HCT116 (cell line): ENCODE results near the gene C1S. TPM values are rescaled to one million over a fixed set of nuclear protein-coding genes. Genes with fewer than 3 reads are reported as not detected.

Experiments used
- ATAC-seq: fragments of 200-7000 bp; cut with Tn5 transposase; 2 replicates; pipeline ENCODE4 v1.9.1; 2020; ENCODE audit warnings: mild to moderate bottlenecking, moderate library complexity
- BruUV-seq: library from RNA; stranded (reverse); fragments of 400-500 nt; replicated peaks from 2 replicates; lab custom pipeline; 2021; lab: Mats Ljungman, UMichigan
- CTCF ChIA-PET: fragments of 300-600 bp; sonication (Branson Sonifier 250); formaldehyde crosslinking; loops from one replicate; lab custom pipeline; 2021; ENCODE audit warnings: antibody characterized with exemption; lab: Charles Lee
- POLR2A ChIA-PET: fragments of 300-600, 350-600 bp; sonication (Branson Sonifier 250); formaldehyde crosslinking; loops from one replicate; lab custom pipeline; 2021; ENCODE audit warnings: antibody characterized with exemption; lab: Charles Lee
- RAD21 ChIA-PET, 2 experiments: fragments of 300-600 bp; sonication (Branson Sonifier 250); formaldehyde crosslinking; loops; one replicate each; lab custom pipeline; 2023; ENCODE audit warnings: low total read pairs in 2 of 2; ENCODE audit not compliant: uncharacterized antibody in 2 of 2, unreplicated experiment in 2 of 2, low non-redundant PET in 1 of 2; lab: Charles Lee
- DNase-seq: peaks from one replicate; pipeline ENCODE4 v3.0.0-alpha.2; 2010; ENCODE audit warnings: low read depth, low spot score
- H2AFZ ChIP-seq: fragments of 200-600 bp; shearing (Covaris generic), sonication (generic); 2 replicates; pipeline ENCODE4 v1.6.1; 2017; ENCODE audit warnings: low read depth, mixed run types, mixed read lengths, antibody characterized with exemption, low read length; ENCODE audit not compliant: poor library complexity, severe bottlenecking
- H3K27ac ChIP-seq: 2 replicates; pipeline ENCODE4 v1.5.1; 2012; ENCODE audit warnings: low read depth, low read length
- H3K27me3 ChIP-seq: fragments of 200-600 bp; sonication (generic); 2 replicates; pipeline ENCODE4 v1.6.1; 2016; ENCODE audit warnings: mixed run types, low read length, mixed read lengths; ENCODE audit not compliant: insufficient read depth
- H3K36me3 ChIP-seq, 2 experiments: fragments of 200-500 bp in 1 of 2; fragments of 200-600 bp in 1 of 2; sonication (Bioruptor generic) in 1 of 2; sonication (generic) in 1 of 2; 2 replicates each; pipeline versions ENCODE4 v1.5.1 to v1.6.1; 2014 to 2016; ENCODE audit warnings: low read length in 2 of 2, inconsistent platforms in 1 of 2, mixed read lengths in 1 of 2, mixed run types in 1 of 2; ENCODE audit not compliant: insufficient read depth in 2 of 2, control insufficient read depth in 1 of 2
- H3K4me1 ChIP-seq, 2 experiments: fragments of 200-600 bp in 1 of 2; sonication (generic) in 1 of 2; 2 replicates each; pipeline versions ENCODE4 v1.5.1 to v1.6.1; 2012 to 2017; ENCODE audit warnings: low read length in 2 of 2, inconsistent platforms in 1 of 2, mild to moderate bottlenecking in 1 of 2, mixed read lengths in 1 of 2, mixed run types in 1 of 2, moderate library complexity in 1 of 2; ENCODE audit not compliant: insufficient read depth in 2 of 2, control insufficient read depth in 1 of 2
- H3K4me2 ChIP-seq: fragments of 200-600 bp; sonication (generic); 2 replicates; pipeline ENCODE4 v1.6.1; 2017; ENCODE audit warnings: mixed run types, low read length, mixed read lengths
- H3K4me3 ChIP-seq, 2 experiments: fragments of 200-600 bp in 1 of 2; sonication (generic) in 1 of 2; replicated peaks in 1 of 2; 2 replicates each; pipeline ENCODE4 v1.5.1; 2011 to 2016; ENCODE audit warnings: low read length in 2 of 2, control low read depth in 1 of 2, low read depth in 1 of 2, mild to moderate bottlenecking in 1 of 2, mixed read lengths in 1 of 2, mixed run types in 1 of 2
- H3K79me2 ChIP-seq: fragments of 200-600 bp; sonication (generic); 2 replicates; pipeline ENCODE4 v1.6.1; 2017; ENCODE audit warnings: mild to moderate bottlenecking, mixed run types, low read length, moderate library complexity, mixed read lengths; ENCODE audit not compliant: insufficient read depth
- H3K9ac ChIP-seq: fragments of 200-600 bp; sonication (generic); 2 replicates; pipeline ENCODE4 v1.6.1; 2016; ENCODE audit warnings: low read length, mixed read lengths
- H3K9me2 ChIP-seq: fragments of 200-600 bp; sonication (generic), shearing (Covaris generic); 2 replicates; pipeline ENCODE4 v1.6.1; 2017; ENCODE audit warnings: mixed run types, mild to moderate bottlenecking, moderate library complexity; ENCODE audit not compliant: insufficient read depth
- H3K9me3 ChIP-seq, 2 experiments: fragments of 200-500 bp in 1 of 2; fragments of 200-600 bp in 1 of 2; sonication (Bioruptor generic) in 1 of 2; sonication (generic) in 1 of 2; 2 replicates each; pipeline ENCODE4 v1.6.1; 2014 to 2017; ENCODE audit warnings: low read length in 2 of 2, mixed read lengths in 2 of 2, inconsistent platforms in 1 of 2, low read depth in 1 of 2, mild to moderate bottlenecking in 1 of 2, mixed run types in 1 of 2, moderate library complexity in 1 of 2; ENCODE audit not compliant: control insufficient read depth in 1 of 2, insufficient read depth in 1 of 2
- H4K20me1 ChIP-seq: fragments of 200-600 bp; sonication (generic), shearing (Covaris generic); 2 replicates; pipeline ENCODE4 v1.6.1; 2017; ENCODE audit warnings: mixed run types, mild to moderate bottlenecking, moderate library complexity; ENCODE audit not compliant: insufficient read depth
- CEBPB ChIP-seq: IDR thresholded peaks from 2 replicates; pipeline ENCODE4 v1.6.1; 2012; ENCODE audit warnings: low read depth
- CTCF ChIP-seq, 3 experiments: fragments of 200-600 bp in 1 of 3; sonication (generic) in 1 of 3; IDR thresholded peaks in 2 of 3; conservative IDR thresholded peaks in 1 of 3; 2 replicates each; pipeline ENCODE4 v1.5.1; 2012 to 2017; ENCODE audit warnings: low read depth in 2 of 3, low read length in 2 of 3, antibody characterized with exemption in 1 of 3, borderline replicate concordance in 1 of 3, control low read depth in 1 of 3, mild to moderate bottlenecking in 1 of 3, mixed read lengths in 1 of 3, mixed run types in 1 of 3, moderate library complexity in 1 of 3; ENCODE audit not compliant: insufficient read depth in 1 of 3
- ELF1 ChIP-seq: IDR thresholded peaks from 2 replicates; pipeline ENCODE4 v1.6.1; 2012; ENCODE audit warnings: low read depth, borderline replicate concordance
- EZH2 ChIP-seq: fragments of 200-600 bp; sonication (generic); IDR thresholded peaks from 2 replicates; pipeline ENCODE4 v1.6.1; 2017; ENCODE audit warnings: antibody characterized with exemption, mixed run types
- JUND ChIP-seq: IDR thresholded peaks from 2 replicates; pipeline ENCODE4 v1.6.1; 2012
- POLR2A ChIP-seq: IDR thresholded peaks from 2 replicates; pipeline ENCODE4 v1.7.0; 2011; ENCODE audit warnings: borderline replicate concordance; ENCODE audit not compliant: insufficient read depth, insufficient read length; ENCODE audit errors: extremely low read depth
- RAD21 ChIP-seq: IDR thresholded peaks from 2 replicates; pipeline ENCODE4 v1.6.1; 2012; ENCODE audit warnings: low read depth, mild to moderate bottlenecking
- ZNF274 ChIP-seq: fragments of 200-500 bp; sonication (Bioruptor generic); IDR thresholded peaks from 2 replicates; pipeline ENCODE4 v1.6.1; 2014; ENCODE audit warnings: mild to moderate bottlenecking, low read depth, low read length, inconsistent platforms
- intact Hi-C: fragments of 100-400 bp; cut with micrococcal nuclease; formaldehyde crosslinking; loops from 2 replicates; pipeline ENCODE4 v1.10.0; 2022
- total RNA-seq: library from RNA; stranded (reverse); gene quantifications from one replicate; pipeline ENCODE4 v1.2.1, GENCODE V29; 2021; ENCODE audit not compliant: unreplicated experiment

C1S gene
- total RNA-seq, 1 experiment from 2014 or later: 2.4 TPM

- H2AFZ ChIP-seq: no peak within 1 kb of the TSS
- CTCF ChIA-PET: interaction anchor here (0.7 to 1.1 kb wide), 2 partner anchors 15 to 148 kb away, joined by 3 to 4 read pairs; no protein-coding TSS in a partner anchor
- H3K27ac ChIP-seq: peak within 1 kb of the TSS; percentile 13; the same call in 1 of the 2 replicates
- H3K4me1 ChIP-seq: peaks cover 0 to 6% of the 10 kb centered on the region in 2 experiments; a peak in 1 of 4 replicates
- no peaks in the 10 kb centered on the region for H3K9me2 ChIP-seq
- RAD21 ChIA-PET: no interaction called here
- H3K4me2 ChIP-seq: peak within 1 kb of the TSS; percentile 54
- POLR2A ChIA-PET: interaction anchor here (0.8 kb wide), 1 partner anchor 16 kb away, joined by 3 read pairs; no protein-coding TSS in a partner anchor
- intact Hi-C loops: loop anchor here (1.0 to 5.0 kb wide), 3 partner anchors 120 to 168 kb away; partner anchors contain the start of genes C12orf57, EMG1 and PHB2
- peak; percentile 85 for ATAC-seq
- no peak within 1 kb of the TSS for H3K4me3 ChIP-seq
- H3K79me2 ChIP-seq: no peaks in the 10 kb centered on the region
- no peaks in the 10 kb centered on the region for H3K9me3 ChIP-seq
- no peak within 1 kb of the TSS for H3K9ac ChIP-seq
- H4K20me1 ChIP-seq: no peaks in the 10 kb centered on the region
- TF ChIP-seq POLR2A (no peak), CTCF (IDR thresholded peaks at IDR 0.05 in 2 of 3, conservative IDR thresholded peaks at IDR 0.05 in 1 of 3; ENCODE audit: borderline replicate concordance in 1 of 3, insufficient read depth in 1 of 3, low read depth in 2 of 3, low read length in 2 of 3) (peak; percentile 84 to 89 (median 87)), RAD21 (peak; percentile 84), JUND (no peak), ELF1 (no peak), EZH2 (no peak), ZNF274 (no peak), CEBPB (no peak)
- TF ChIP-seq, all 23 proteins: peak for 2
- BruUV-seq: no TSS peak
- Histone ChIP-seq H3K36me3 (no peaks in the 10 kb centered on the region), H3K27me3 (0 out of 2 replicates have a peak, but pooled peaks cover 2% of the 10 kb centered on the region)
- DNase-seq: no peak
These were observed 31.9 kb downstream of the C1S start, which contains the start of gene C1R for GRCh38 chr12:7092229-7092985. Gene C1R (minus strand): TSS chr12:7092445. CDS start chr12:7092388, 57 bp downstream.
